AG09319 (cell line): Measurements from ENCODE around the gene TEKT5.

Experiments
- DNase-seq: peaks from one replicate; pipeline ENCODE4 v3.0.0-alpha.2; 2010; ENCODE audit warnings: low read depth; ENCODE audit errors: extremely low read depth
- TF ChIP-seq, protein P1 (sequence below): IDR thresholded peaks from 2 replicates; pipeline ENCODE4 v1.5.1; 2011; ENCODE audit warnings: low read depth, mild to moderate bottlenecking, inconsistent platforms, low read length, moderate library complexity

TEKT5 gene

DNA sequence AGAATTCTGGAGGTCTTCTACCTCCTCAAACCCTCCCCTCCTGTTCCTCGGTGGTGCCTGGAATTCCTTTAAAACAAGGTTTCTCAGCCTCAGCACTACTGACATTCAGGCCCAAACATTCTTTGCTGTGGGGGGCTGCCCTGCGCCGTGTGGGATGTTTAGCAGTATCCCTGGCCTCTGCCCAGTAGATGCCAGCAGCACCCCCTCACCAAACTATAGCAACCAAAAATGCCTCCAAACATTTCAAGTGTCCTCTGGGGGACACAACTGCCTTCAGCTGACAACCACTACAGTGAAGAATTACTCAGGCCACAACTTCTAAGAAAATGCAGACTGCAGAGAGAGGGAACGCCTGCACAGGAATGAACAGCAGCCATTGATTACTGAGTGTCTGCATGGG, 28.4 kb downstream of the TEKT5 start:
- no peak for DNase-seq
- TF ChIP-seq, protein P1, sequence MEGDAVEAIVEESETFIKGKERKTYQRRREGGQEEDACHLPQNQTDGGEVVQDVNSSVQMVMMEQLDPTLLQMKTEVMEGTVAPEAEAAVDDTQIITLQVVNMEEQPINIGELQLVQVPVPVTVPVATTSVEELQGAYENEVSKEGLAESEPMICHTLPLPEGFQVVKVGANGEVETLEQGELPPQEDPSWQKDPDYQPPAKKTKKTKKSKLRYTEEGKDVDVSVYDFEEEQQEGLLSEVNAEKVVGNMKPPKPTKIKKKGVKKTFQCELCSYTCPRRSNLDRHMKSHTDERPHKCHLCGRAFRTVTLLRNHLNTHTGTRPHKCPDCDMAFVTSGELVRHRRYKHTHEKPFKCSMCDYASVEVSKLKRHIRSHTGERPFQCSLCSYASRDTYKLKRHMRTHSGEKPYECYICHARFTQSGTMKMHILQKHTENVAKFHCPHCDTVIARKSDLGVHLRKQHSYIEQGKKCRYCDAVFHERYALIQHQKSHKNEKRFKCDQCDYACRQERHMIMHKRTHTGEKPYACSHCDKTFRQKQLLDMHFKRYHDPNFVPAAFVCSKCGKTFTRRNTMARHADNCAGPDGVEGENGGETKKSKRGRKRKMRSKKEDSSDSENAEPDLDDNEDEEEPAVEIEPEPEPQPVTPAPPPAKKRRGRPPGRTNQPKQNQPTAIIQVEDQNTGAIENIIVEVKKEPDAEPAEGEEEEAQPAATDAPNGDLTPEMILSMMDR = no peak

DNA sequence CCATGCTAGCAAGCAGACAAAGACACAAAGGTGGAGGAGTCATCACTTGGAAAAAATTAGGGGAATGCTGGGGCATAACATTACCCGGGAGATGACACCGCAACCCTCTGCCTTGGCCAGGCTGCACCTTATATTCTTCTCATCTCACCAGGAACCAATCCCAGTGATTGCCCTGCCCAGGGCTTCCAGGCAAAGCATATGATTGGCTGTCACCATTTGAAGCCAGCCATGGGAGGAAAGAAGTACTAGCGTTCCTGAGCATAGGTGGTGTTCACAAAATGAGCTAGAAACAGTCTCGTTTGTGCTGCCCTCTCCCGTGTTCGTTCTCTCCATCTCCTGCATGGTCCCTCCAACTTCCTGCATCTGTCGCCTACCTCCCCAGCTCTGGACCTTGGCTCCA, 29.6 kb downstream of the TEKT5 start:
- DNase-seq = no peak
- TF ChIP-seq, protein P1 = no peak

DNA sequence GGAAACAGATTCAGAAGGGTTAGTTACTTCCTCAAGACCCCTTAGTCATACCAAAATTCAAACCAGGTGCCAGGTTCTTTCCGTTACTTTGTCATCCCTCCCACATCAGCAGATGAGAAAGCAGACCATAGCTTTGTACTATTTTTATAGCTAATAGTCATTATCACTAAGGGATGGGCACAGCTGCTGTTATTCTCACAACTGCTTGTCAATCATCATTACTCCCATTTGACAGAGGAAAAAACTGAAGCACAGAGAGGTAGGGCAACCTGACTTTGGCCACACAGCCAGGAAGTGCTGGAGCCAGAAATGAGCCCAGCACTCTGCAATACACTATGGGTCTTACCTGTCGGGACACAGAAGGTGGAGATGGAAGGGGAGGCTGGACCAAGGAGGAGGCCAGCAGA, 30.0 kb downstream of the TEKT5 start:
- TF ChIP-seq, protein P1 = no peak
- DNase-seq = no peak

DNA sequence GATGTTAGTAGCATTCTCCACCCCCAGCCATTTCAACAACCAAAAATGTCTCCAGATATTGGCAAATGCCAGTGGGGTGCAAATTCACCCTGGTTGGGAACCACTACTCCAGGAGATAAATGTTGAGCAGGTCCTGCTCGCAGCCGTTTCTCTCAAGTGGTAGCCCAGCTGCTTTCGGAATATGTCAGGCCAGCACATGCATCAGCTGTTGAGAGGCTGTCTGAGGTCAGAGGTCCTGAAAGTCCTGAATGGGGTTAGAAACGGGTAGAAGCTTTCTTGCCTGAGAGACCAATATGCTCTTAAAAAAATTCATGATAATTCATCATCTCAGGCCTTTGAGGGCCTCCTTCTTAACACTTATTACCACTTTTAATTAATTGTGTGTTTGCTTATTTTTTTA, 31.0 kb downstream of the TEKT5 start:
- TF ChIP-seq, protein P1 = no peak
- DNase-seq = no peak

DNA sequence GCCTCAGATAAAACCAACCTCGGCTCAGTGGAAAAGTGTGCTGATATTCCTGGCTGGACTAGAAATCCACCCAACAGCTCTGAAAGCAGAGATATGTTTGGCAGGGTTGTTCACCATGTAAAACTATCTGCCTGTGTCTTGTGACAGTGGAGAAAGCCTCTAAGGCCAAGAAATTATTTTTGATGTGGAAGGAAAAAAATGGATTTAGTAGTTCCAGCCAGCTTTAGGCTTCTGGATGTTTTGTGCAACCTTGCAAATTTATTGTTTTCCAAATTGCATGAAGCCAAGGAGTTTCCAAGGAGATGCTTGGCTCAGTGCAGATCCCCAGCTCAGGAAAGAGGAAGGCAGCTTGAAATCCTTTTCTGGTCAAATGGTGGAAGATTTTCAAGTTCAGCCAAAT, 31.6 kb downstream of the TEKT5 start:
- no peak for DNase-seq
- TF ChIP-seq, protein P1 = no peak

DNA sequence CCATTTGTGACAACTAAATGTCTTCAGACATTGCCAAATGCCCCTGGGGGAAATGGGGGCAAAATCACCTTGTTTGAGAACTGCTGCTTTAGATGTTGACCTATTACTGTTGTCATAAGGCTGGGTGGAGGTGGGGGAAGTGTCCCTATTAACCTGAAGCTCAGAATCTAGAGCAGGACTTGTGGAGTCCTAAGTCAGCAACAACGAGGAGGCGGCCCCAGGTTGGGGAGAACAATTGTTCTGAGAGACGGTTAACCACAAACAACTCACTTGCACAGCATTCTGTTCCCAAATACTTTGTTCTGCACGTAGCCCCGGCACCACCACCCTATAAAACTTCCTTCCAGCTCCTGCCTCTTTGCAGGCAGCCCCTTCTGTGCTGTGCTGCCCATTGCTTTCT, 32.5 kb downstream of the TEKT5 start:
- TF ChIP-seq, protein P1 = no peak
- DNase-seq = no peak

DNA sequence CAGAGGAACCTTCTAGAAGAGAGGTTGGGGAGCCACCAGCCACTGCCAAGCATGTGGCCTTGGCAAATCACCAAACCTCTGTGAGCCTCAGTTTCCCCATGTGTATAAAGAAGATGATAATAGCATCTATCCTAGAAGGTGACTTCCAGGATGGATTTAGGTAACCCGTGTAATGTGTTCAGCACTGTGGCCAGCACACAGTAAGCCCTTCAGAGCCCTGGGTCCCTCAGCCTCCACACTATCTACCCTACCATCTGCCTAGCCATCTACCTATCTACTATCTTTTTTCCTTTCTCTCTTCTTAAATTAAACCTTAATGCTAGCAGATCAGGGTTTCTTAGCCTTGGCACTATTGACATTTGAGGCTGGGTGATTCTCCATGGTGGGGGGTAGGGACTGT, 33.0 kb downstream of the TEKT5 start:
- TF ChIP-seq, protein P1 = no peak

More for the DNA sequence above, 33.0 kb downstream of the TEKT5 start:
- no peak for DNase-seq
